ENCODE measurements around the gene COX6B1. TPM values are rescaled to one million over a fixed set of nuclear protein-coding genes. Genes with fewer than 3 reads are reported as not detected.

COX6B1 gene
- total RNA-seq, 1 donor from 2014 or later: 370 TPM

- H3K4me1 Mint-ChIP-seq (ENCODE audit: unreplicated experiment): no peaks in the 10 kb centered on the region
Observed at GRCh38 chr19:35692010-35692409, 43.9 kb downstream of the COX6B1 start.

DNA sequence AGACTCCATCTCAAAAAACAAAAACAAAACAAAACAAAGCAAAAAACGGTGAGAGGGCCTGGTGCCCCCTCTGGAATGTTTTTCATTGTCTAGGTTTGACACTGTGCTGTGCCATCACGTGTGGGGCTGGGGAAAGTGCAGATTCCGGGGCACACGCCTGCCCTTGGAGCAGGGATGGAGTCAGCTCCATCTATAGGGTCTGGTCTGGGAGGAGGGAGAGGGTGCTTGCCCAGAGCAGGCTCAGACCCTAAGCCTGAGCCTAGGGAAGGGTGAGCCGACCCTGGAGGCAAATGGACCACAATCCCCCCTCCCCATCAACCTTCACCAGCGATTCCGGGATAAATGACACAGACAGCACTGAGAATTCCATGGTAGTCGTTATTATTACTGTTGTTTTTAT lies 45.3 kb downstream of the COX6B1 start:
- TF ChIP-seq CTCF (IDR thresholded peaks at IDR 0.05): no peak
- Mint-ChIP-seq H3K4me3 (ENCODE audit: unreplicated experiment) (no peak overlapping the region), H3K36me3 (ENCODE audit: unreplicated experiment) (no peaks in the 10 kb centered on the region), H3K4me1 (ENCODE audit: unreplicated experiment) (no peaks in the 10 kb centered on the region), H3K27me3 (ENCODE audit: unreplicated experiment) (peaks cover 4% of the 10 kb centered on the region), H3K27ac (ENCODE audit: unreplicated experiment) (no peak overlapping the region), H3K9me3 (ENCODE audit: unreplicated experiment) (no peaks in the 10 kb centered on the region)
- no peak for DNase-seq (ENCODE audit: extremely low spot score, unreplicated experiment)

More at GRCh38 chr19:35692010-35692409, 43.9 kb downstream of the COX6B1 start:
- Mint-ChIP-seq H3K4me3 (ENCODE audit: unreplicated experiment) (no peak overlapping the region), H3K9me3 (ENCODE audit: unreplicated experiment) (no peaks in the 10 kb centered on the region), H3K36me3 (ENCODE audit: unreplicated experiment) (no peaks in the 10 kb centered on the region), H3K27me3 (ENCODE audit: unreplicated experiment) (peaks cover 4% of the 10 kb centered on the region), H3K27ac (ENCODE audit: unreplicated experiment) (no peak overlapping the region)
- DNase-seq (ENCODE audit: extremely low spot score, unreplicated experiment): no peak
- TF ChIP-seq CTCF (IDR thresholded peaks at IDR 0.05): no peak

DNA sequence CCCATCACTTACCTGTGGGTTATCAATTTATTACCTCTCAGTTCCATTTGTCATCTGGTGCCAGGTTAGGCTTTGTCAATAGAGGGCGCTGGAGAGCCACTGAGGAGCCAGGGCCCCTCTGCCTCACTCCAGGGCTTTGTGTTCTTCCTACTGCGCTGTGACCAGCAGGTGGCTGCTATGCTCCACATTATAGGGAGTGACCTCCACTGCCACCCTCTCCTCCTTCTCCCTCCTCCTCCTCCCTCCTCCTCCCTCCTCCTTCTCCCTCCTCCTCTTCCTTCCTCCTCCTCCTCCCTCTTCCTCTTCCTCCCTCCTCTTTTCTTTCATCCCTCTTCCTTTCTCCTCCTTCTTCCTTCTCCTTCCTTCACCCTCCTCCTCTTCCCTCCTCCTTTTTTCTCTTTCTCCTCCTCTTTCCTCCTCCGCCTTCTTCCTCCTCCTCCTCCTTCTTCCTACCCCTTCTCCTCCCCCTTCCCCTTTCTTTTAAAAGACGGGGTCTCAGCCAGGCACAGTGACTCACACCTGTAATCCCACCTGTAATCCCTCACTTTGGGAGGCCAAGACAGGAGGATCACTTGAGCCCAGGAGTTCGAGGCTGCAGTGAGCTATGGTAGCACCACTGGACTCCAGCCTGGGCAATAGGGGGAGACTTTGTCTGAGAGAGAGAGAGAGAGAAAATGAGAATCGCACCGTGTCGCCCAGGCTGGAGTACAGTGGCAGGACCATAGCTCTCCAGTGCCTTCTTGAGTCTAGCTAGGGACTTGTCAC lies 45.9 kb downstream of the COX6B1 start:
- peak; percentile 99 for TF ChIP-seq CTCF (IDR thresholded peaks at IDR 0.05)
- H3K4me1 Mint-ChIP-seq (ENCODE audit: unreplicated experiment): no peaks in the 10 kb centered on the region
- H3K27me3 Mint-ChIP-seq (ENCODE audit: unreplicated experiment): peaks cover 4% of the 10 kb centered on the region
- H3K36me3 Mint-ChIP-seq (ENCODE audit: unreplicated experiment): no peaks in the 10 kb centered on the region
- no peak overlapping the region for H3K27ac Mint-ChIP-seq (ENCODE audit: unreplicated experiment)
- no peak overlapping the region for H3K4me3 Mint-ChIP-seq (ENCODE audit: unreplicated experiment)
- no peaks in the 10 kb centered on the region for H3K9me3 Mint-ChIP-seq (ENCODE audit: unreplicated experiment)
- DNase-seq (ENCODE audit: extremely low spot score, unreplicated experiment): peak; percentile 94

GRCh38 chr19:35695895-35696422 lies 47.8 kb downstream of the COX6B1 start:
- no peak overlapping the region for H3K27ac Mint-ChIP-seq (ENCODE audit: unreplicated experiment)
- H3K4me3 Mint-ChIP-seq (ENCODE audit: unreplicated experiment): no peak overlapping the region
- no peaks in the 10 kb centered on the region for H3K27me3 Mint-ChIP-seq (ENCODE audit: unreplicated experiment)
- no peak for DNase-seq (ENCODE audit: extremely low spot score, unreplicated experiment)
- no peak for TF ChIP-seq CTCF (IDR thresholded peaks at IDR 0.05)
- H3K36me3 Mint-ChIP-seq (ENCODE audit: unreplicated experiment): no peaks in the 10 kb centered on the region
- H3K9me3 Mint-ChIP-seq (ENCODE audit: unreplicated experiment): no peaks in the 10 kb centered on the region
- H3K4me1 Mint-ChIP-seq (ENCODE audit: unreplicated experiment): no peaks in the 10 kb centered on the region

DNA sequence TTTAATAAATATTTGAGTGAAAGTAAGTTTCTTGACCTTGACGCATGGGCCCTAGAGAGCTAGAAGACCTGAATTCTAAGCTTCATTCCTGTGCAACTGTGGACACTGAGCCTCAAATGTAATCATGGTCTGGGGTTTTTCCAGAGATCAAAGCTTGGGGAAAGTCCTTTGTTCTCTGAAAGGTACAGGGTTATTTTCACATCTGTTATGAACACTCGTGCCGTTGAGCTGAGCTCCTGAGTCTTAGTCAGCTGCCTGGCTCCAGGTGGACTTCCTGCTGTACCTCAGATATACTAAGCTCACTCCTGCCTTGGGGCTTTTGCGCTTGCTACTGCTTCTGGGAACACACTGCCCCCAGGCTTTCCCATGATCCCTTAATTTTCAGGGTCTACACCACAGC lies 48.7 kb downstream of the COX6B1 start:
- no peak for DNase-seq (ENCODE audit: extremely low spot score, unreplicated experiment)
- Mint-ChIP-seq H3K27ac (ENCODE audit: unreplicated experiment) (no peak overlapping the region), H3K4me1 (ENCODE audit: unreplicated experiment) (no peaks in the 10 kb centered on the region), H3K9me3 (ENCODE audit: unreplicated experiment) (no peaks in the 10 kb centered on the region), H3K4me3 (ENCODE audit: unreplicated experiment) (no peak overlapping the region), H3K27me3 (ENCODE audit: unreplicated experiment) (no peaks in the 10 kb centered on the region), H3K36me3 (ENCODE audit: unreplicated experiment) (no peaks in the 10 kb centered on the region)
- no peak for TF ChIP-seq CTCF (IDR thresholded peaks at IDR 0.05)

Data from osteocyte (in vitro differentiated cells).